Muscle layer of colon (tissue), 2 donors: ENCODE measurements around the gene LMBR1L.
"Not testable (repeated sequence)": the region's sequence is repeated elsewhere in the genome, so short reads cannot be mapped to it uniquely, and the experiment has no call there.

ENCODE experiments used
- H3K27ac ChIP-seq: one replicate; pipeline ENCODE4 v1.7.0; 2013; ENCODE audit warnings: low read depth, mild to moderate bottlenecking, low read length, moderate library complexity
- H3K27me3 ChIP-seq, 2 donors: one replicate each; pipeline ENCODE4 v1.7.0; 2013; ENCODE audit warnings: low read length in 2 of 2, mild to moderate bottlenecking in 2 of 2; ENCODE audit not compliant: insufficient read depth in 2 of 2, control insufficient read depth in 1 of 2
- H3K36me3 ChIP-seq: one replicate; pipeline ENCODE4 v1.7.0; 2013; ENCODE audit warnings: mild to moderate bottlenecking, low read length; ENCODE audit not compliant: insufficient read depth
- H3K4me1 ChIP-seq: one replicate; pipeline ENCODE4 v1.7.0; 2013; ENCODE audit warnings: mild to moderate bottlenecking, low read length; ENCODE audit not compliant: insufficient read depth
- H3K4me3 ChIP-seq, 2 donors: one replicate each; pipeline ENCODE4 v1.7.0; 2013; ENCODE audit warnings: low read length in 2 of 2, low read depth in 1 of 2, mild to moderate bottlenecking in 1 of 2, moderate library complexity in 1 of 2
- H3K9ac ChIP-seq: one replicate; pipeline ENCODE4 v1.7.0; 2013; ENCODE audit warnings: low read length
- H3K9me3 ChIP-seq: one replicate; pipeline ENCODE4 v1.7.0; 2013; ENCODE audit warnings: mild to moderate bottlenecking, low read length
- donor health status: abdominal sarcoma.
- donor health status: Adenocarcinoma of cecum.

The LMBR1L gene

GRCh38 chr12:49069507-49070346, 40.9 kb downstream of the LMBR1L start, which contains the start of gene RHEBL1:
Gene RHEBL1, minus strand, starts transcription at chr12:49069979. Its CDS starts 194 bp downstream, at chr12:49069785.
- H3K27ac ChIP-seq: peak within 1 kb of the TSS; percentile 75
- H3K36me3 ChIP-seq: no peaks in the 10 kb centered on the region

DNA sequence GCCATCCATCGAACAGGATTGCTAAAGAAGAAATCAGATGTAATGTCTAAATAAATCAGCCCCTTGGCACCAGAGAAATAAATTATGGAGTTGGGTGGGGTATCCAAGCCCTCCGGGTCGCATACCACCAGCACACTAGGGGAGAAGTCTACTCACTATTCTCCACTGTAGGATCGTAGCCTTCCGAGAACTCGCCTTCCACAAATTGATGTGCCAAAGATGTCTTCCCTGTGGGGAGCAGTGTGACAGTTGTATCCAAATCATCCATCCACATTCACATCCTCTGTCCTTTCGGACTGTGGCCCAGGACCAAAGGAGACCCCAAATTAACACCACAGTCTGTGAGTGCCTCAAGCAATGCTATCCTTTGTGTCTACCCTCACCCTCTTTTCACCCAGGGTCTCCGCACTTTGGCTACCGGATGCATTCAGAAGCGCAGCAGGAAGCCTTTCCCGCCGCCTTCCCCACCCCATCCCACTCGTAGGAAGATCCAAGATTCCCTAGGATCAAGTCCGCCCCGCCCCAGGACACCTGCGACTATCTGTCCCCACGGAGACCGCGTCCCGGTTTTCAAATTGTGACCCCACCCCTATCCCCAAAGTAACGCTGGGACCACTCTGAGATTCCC, 41.7 kb downstream of the LMBR1L start:
- Histone ChIP-seq H3K27ac (no peak overlapping the region), H3K9me3 (no peaks in the 10 kb centered on the region), H3K27me3 (no peaks in the 10 kb centered on the region), H3K9ac (peak overlapping the region; percentile 24), H3K36me3 (no peaks in the 10 kb centered on the region), H3K4me3 (peak overlapping the region; percentile 85 to 95), H3K4me1 (peaks cover 12% of the 10 kb centered on the region)

More at GRCh38 chr12:49069507-49070346, 40.9 kb downstream of the LMBR1L start, which contains the start of gene RHEBL1:
- Histone ChIP-seq H3K9me3 (no peaks in the 10 kb centered on the region), H3K4me1 (peaks cover 12% of the 10 kb centered on the region), H3K27me3 (no peaks in the 10 kb centered on the region), H3K9ac (peak within 1 kb of the TSS; percentile 24), H3K4me3 (peak within 1 kb of the TSS; percentile 85 to 95)

- Histone ChIP-seq H3K9ac (no peak overlapping the region), H3K4me3 (no peak overlapping the region), H3K36me3 (no peaks in the 10 kb centered on the region), H3K4me1 (peaks cover 17% of the 10 kb centered on the region), H3K27ac (no peak overlapping the region), H3K9me3 (no peaks in the 10 kb centered on the region), H3K27me3 (no peaks in the 10 kb centered on the region)
Observed at GRCh38 chr12:49066120-49066519, 44.5 kb downstream of the LMBR1L start.

DNA sequence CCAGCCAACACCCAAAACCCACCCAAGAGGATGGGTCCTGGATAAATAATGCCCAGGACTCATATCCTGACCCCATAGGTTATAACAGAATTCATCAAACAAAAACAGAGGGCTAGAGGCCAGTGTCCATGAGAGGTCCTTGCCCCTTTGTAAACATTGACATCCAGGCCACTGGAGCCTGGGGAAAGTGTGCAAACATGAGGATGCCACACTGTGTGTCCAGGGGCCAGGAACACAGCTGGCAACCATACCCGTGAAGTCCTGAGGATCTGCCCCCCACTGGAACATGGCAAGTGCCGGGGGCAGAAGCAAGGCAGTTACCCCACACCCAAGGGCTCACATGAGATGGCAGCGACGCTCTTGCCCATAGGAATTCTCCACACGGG, 45.9 kb downstream of the LMBR1L start:
- Histone ChIP-seq H3K27me3 (no peaks in the 10 kb centered on the region), H3K9ac (no peak overlapping the region), H3K4me1 (peaks cover 12% of the 10 kb centered on the region), H3K4me3 (no peak overlapping the region), H3K36me3 (no peaks in the 10 kb centered on the region), H3K9me3 (no peaks in the 10 kb centered on the region), H3K27ac (no peak overlapping the region)

DNA sequence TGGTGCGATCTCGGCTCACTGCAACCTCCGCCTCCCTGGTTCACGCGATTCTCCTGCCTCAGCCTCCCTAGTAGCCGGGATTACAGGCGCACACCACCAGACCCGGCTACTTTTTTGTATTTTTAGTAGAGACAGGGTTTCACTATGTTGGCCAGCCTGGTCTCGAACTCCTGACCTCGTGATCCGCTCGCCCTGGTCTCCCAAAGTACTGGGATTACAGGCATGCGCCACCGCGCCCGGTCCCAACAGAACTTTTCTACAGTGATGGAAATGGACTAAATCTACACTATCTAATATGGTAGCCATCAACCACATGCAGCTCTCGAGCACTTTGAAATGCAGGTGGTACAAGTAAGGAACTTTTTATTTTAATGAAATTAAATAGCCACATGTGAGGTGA, 48.7 kb downstream of the LMBR1L start:
- not testable (repeated sequence) for H3K36me3 ChIP-seq, H3K9me3 ChIP-seq, H3K27ac ChIP-seq, H3K27me3 ChIP-seq, H3K4me3 ChIP-seq, H3K9ac ChIP-seq
- H3K4me1 ChIP-seq: peaks cover 27% of the 10 kb centered on the region

DNA sequence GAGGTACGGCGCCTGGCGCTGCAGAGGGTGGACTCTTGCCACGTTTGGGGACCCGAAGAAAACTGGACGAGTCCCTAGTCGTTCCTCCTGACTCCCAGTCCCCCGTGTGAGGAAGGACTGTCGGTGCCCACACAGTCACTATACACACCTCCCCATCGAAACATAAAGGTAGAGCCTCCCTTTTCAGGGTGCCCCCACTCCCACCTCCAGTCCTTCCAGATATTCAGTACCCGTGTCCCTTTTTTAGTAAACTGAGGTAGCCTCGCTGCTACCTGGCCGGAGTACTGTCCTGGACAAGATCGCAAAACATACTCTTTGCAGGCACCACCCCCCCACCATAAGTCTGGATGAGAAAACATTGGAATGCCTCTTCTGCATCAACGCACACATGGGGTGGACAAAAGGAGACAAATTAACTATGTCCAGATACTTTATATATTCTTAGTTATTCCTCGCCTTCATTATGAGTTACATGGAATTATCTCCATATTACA, 49.4 kb downstream of the LMBR1L start:
- Histone ChIP-seq H3K9me3 (no peaks in the 10 kb centered on the region), H3K9ac (peak overlapping the region; percentile 50), H3K4me1 (peaks cover 34% of the 10 kb centered on the region), H3K27me3 (no peaks in the 10 kb centered on the region), H3K4me3 (peak overlapping the region; percentile 95 to 96), H3K36me3 (no peaks in the 10 kb centered on the region), H3K27ac (peak overlapping the region; percentile 99)

DNA sequence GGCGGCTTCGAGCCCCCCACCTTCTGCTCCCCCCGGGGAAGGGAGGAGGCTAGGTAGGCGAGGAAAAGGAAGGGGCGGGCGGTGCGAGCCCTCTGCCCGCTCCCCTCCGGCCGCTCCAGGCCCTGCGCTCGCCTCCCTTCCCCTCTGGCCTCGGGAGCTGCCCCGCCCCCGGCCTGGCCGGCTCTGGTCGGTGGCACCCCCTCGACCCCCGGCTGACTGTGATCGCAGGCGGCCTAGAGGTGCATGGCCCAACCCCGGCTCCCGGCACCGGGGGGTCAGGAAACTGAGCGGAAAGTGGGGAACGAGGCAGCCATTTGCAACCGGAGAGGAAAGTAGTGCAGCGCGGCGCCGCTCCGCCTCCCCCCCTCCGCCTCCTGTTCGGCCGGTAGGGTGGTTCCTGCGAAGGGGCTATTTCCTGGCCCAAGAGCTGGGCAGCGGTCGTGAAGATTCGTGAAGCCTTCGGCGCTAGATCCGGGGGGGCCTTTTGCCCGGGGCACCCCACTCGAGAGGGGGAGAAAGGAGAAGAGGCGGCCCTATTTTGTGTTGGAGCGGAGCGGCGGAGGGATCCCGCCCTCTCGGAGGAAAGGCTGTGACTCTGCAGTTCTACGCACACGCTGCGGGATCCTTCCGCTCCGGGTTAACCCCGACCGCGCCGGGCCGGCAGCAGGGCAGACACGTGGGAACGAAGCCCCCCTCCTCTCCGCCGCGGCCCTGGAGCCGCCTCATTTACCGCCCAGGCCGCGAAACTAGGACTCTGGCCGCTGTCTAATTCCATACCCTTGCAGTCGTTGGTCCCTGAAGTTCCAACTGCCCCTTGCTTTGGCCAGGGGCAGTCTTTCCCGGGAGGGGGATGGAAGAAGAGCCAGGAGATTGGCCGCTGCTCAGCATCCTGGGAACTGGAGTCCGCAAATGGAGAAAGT, 50.1 kb downstream of the LMBR1L start, which contains the start of gene KMT2D:
Gene KMT2D, minus strand, starts transcription at position 558 of the 920 bp plus-strand sequence. CDS start 5,470 bp downstream, outside the sequence.
- peak within 1 kb of the TSS; percentile 99 for H3K27ac ChIP-seq
- H3K36me3 ChIP-seq: no peaks in the 10 kb centered on the region
- no peaks in the 10 kb centered on the region for H3K9me3 ChIP-seq
- peaks cover 41% of the 10 kb centered on the region for H3K4me1 ChIP-seq
- H3K27me3 ChIP-seq: no peaks in the 10 kb centered on the region
- peak within 1 kb of the TSS; percentile 95 to 96 for H3K4me3 ChIP-seq
- H3K9ac ChIP-seq: peak within 1 kb of the TSS; percentile 86

DNA sequence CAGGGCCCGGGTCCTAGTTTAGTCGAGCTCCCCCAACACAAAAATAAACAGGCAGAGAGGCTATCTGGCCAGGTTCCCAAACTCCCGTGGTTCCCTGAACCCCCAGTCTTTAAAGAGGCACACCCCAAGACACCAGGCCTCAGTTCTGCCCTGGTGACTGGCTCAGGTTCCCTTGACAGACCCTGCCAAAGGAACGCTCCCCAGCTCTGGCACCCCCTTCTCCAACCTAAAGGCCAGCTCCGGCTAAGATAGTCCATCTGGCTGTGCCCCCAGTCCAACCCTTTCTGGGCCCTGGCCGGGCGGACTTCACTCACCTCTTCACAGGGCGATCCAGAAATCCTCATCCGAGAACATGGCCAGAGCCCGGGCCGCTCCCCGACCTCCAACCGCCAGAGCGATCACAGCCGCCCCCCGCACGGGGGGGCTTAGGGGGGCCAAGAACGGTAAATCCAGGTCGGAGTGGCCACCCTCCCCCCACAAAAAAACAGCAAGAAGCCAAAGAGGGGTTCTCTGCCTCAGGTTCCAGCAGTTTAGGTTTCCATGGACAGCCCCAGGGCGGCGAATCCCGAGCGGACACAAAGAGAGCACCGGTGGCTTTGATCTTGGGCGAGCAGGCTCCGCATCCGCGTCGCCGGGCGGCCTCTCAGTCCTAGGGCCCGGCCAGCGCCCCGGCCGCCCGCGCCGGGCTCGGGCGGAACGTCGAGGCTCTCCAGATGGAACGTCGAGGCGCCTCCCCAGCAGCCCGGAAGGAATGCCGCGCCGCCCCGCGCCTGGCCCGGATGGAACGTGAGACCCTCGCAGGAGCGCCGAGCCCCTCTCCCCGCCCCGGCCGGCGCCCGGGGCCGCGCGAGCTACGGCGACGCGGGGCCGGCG, 51.1 kb downstream of the LMBR1L start:
- no peaks in the 10 kb centered on the region for H3K27me3 ChIP-seq
- H3K9ac ChIP-seq: peak overlapping the region; percentile 86
- no peaks in the 10 kb centered on the region for H3K9me3 ChIP-seq
- peak overlapping the region; percentile 95 to 96 for H3K4me3 ChIP-seq
- peaks cover 45% of the 10 kb centered on the region for H3K4me1 ChIP-seq
- peaks cover 7% of the 10 kb centered on the region for H3K36me3 ChIP-seq
- peak overlapping the region; percentile 99 for H3K27ac ChIP-seq

- Histone ChIP-seq H3K9me3 (no peaks in the 10 kb centered on the region), H3K4me1 (peaks cover 45% of the 10 kb centered on the region), H3K27me3 (no peaks in the 10 kb centered on the region), H3K4me3 (peak overlapping the region; percentile 95 to 96), H3K27ac (peak overlapping the region; percentile 99), H3K36me3 (peaks cover 13% of the 10 kb centered on the region), H3K9ac (peak overlapping the region; percentile 86)
Observed at GRCh38 chr12:49059045-49059298, 51.7 kb downstream of the LMBR1L start.

GRCh38 chr12:49058366-49059044, 52.1 kb downstream of the LMBR1L start:
- peaks cover 45% of the 10 kb centered on the region for H3K4me1 ChIP-seq
- no peaks in the 10 kb centered on the region for H3K9me3 ChIP-seq
- peaks cover 17% of the 10 kb centered on the region for H3K36me3 ChIP-seq
- peak overlapping the region; percentile 95 to 96 for H3K4me3 ChIP-seq
- H3K27ac ChIP-seq: peak overlapping the region; percentile 99
- peak overlapping the region; percentile 86 for H3K9ac ChIP-seq
- H3K27me3 ChIP-seq: no peaks in the 10 kb centered on the region
